ENCODE results near the gene RTKN. TPM values are rescaled to one million over a fixed set of nuclear protein-coding genes. Genes with fewer than 3 reads are reported as not detected.

Gene RTKN
- polyA plus RNA-seq, 1 donor from 2014 or later = 4.9 TPM

DNA sequence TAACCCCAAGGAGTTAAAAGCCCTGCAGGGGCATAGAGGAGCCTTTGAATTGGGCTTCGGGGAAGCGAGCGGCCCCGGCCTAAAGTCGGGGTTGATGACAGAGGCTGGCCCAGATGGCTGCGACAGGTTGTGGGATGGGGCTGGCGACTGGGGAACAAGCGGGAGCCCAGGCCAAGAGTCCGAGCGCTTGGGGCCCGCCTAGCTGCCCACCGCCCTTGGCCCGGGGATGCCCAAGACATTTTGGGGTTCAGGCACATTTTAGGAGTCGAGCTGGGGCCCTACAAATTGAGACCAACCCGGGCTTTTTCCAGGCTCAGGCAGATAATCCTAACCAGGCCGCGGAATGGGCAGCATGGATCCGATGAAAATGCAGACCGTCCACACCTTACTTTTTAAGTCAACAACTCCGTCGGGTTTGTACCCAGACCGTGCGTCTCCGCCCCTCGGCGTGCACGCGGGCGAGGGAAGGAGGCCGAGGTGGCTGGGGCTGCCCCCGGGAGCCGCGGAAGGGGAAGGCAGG, 507 bp downstream of the RTKN start:
- H3K4me3 ChIP-seq (ENCODE audit: low read length) = peak overlapping the region; percentile 57
- no peak for TF ChIP-seq REST (IDR thresholded peaks at IDR 0.05; ENCODE audit: borderline replicate concordance)
- no peak for TF ChIP-seq EP300 (conservative IDR thresholded peaks at IDR 0.05; ENCODE audit: poor library complexity, severe bottlenecking)
- TF ChIP-seq SMC3 (conservative IDR thresholded peaks at IDR 0.05; ENCODE audit: poor library complexity) = no peak
- TF ChIP-seq CTCF (IDR thresholded peaks at IDR 0.05; ENCODE audit: poor library complexity, severe bottlenecking) = no peak
- TF ChIP-seq TAF1 (IDR thresholded peaks at IDR 0.05; ENCODE audit: low read depth) = no peak
- no peak for TF ChIP-seq MXI1 (conservative IDR thresholded peaks at IDR 0.05; ENCODE audit: poor library complexity, severe bottlenecking)
- TF ChIP-seq POLR2AphosphoS5 (IDR thresholded peaks at IDR 0.05) = no peak
- no peak for TF ChIP-seq EZH2 (IDR thresholded peaks at IDR 0.05; ENCODE audit: borderline replicate concordance, insufficient read depth, low read length, poor library complexity, severe bottlenecking)
- no peak for TF ChIP-seq RAD21 (conservative IDR thresholded peaks at IDR 0.05)
- H3K79me2 ChIP-seq (replicated peaks; ENCODE audit: insufficient read depth, low read length) = no peaks in the 10 kb centered on the region
- peak overlapping the region; percentile 45 for H3K9ac ChIP-seq (ENCODE audit: low read length)
- no peaks in the 10 kb centered on the region for H3K9me3 ChIP-seq (ENCODE audit: low read length)
- H3K36me3 ChIP-seq (ENCODE audit: insufficient read depth, low read length) = no peaks in the 10 kb centered on the region
- no peak overlapping the region for H3K27ac ChIP-seq (ENCODE audit: low read length)
- H2AFZ ChIP-seq (ENCODE audit: low read depth, low read length) = no peak overlapping the region
- no peak overlapping the region for H3K4me2 ChIP-seq (ENCODE audit: low read length)
- H3K27me3 ChIP-seq (ENCODE audit: insufficient read depth, low read depth, low read length) = peaks cover 29% of the 10 kb centered on the region
- no peaks in the 10 kb centered on the region for H4K20me1 ChIP-seq (ENCODE audit: insufficient read depth)
- H3K9me2 ChIP-seq (ENCODE audit: insufficient read depth, low read length) = no peaks in the 10 kb centered on the region
- H3F3A ChIP-seq (ENCODE audit: insufficient read depth, low read length, poor library complexity, severe bottlenecking) = no peaks in the 10 kb centered on the region

DNA sequence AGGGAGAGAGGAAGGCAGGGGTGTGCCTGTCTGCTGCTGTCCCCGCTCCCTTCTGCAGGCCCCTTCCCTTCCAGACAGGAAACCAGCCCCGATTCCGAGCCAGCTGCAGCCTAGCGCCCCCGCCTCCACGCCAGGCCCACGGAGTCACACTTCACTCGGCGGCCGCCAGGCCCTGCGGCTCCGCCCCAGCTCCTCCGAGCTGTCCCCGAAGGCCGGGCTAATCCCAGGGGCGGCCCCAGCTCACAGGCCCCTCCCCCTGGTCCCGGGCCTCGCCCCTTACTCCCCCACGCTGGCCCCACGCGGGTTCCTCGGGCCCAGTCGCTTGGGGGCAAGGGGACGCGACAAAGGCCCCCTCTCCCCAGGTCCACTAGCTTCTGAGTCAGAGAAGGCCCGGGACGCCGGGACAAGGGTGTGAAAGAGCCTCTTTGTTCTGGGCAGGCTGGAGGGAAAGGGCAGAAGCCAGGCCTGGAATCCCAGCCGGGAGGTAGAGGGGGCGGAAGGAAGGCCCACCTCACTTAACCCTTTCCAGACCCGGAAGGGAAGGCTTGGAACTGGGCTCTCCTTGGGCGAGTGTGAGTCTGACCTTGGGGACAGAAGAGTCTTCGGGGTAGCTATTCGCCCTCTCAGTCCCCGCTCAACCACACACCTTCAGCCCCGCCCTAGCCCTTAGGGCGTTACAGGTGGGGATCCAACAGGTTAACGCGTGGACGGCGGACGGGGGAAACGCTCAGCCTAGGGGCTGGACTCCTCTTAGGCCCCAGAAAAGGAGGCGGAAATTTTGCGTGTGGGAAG, 1.2 kb downstream of the RTKN start:
- no peak for TF ChIP-seq REST (IDR thresholded peaks at IDR 0.05; ENCODE audit: borderline replicate concordance)
- peak; percentile 33 for TF ChIP-seq CTCF (IDR thresholded peaks at IDR 0.05; ENCODE audit: poor library complexity, severe bottlenecking)
- Histone ChIP-seq H3K36me3 (ENCODE audit: insufficient read depth, low read length) (no peaks in the 10 kb centered on the region), H3K4me3 (ENCODE audit: low read length) (peak overlapping the region; percentile 57), H3K4me2 (ENCODE audit: low read length) (no peak overlapping the region), H3F3A (ENCODE audit: insufficient read depth, low read length, poor library complexity, severe bottlenecking) (no peaks in the 10 kb centered on the region), H3K27me3 (ENCODE audit: insufficient read depth, low read depth, low read length) (peaks cover 29% of the 10 kb centered on the region), H2AFZ (ENCODE audit: low read depth, low read length) (peak overlapping the region; percentile 21), H3K9me2 (ENCODE audit: insufficient read depth, low read length) (no peaks in the 10 kb centered on the region), H3K79me2 (replicated peaks; ENCODE audit: insufficient read depth, low read length) (no peaks in the 10 kb centered on the region), H3K9ac (ENCODE audit: low read length) (peak overlapping the region; percentile 45), H4K20me1 (ENCODE audit: insufficient read depth) (no peaks in the 10 kb centered on the region), H3K27ac (ENCODE audit: low read length) (no peak overlapping the region), H3K9me3 (ENCODE audit: low read length) (no peaks in the 10 kb centered on the region)
